Liver (tissue), 10 donors: Measurements from ENCODE around the gene CPHXL. TPM values are rescaled to one million over a fixed set of nuclear protein-coding genes. Genes with fewer than 3 reads are reported as not detected.

Experiments
- DNase-seq: peaks from one replicate; pipeline ENCODE4 v3.0.0-alpha.2; 2017; ENCODE audit warnings: low spot score
- H3K27ac ChIP-seq, 2 donors: one replicate each; pipeline ENCODE4 v1.7.0; 2013; ENCODE audit warnings: inconsistent platforms in 2 of 2, low read length in 2 of 2, control low read depth in 1 of 2, low read depth in 1 of 2, mild to moderate bottlenecking in 1 of 2
- H3K27me3 ChIP-seq, 4 donors: one replicate each; pipeline versions ENCODE4 v1.6.1 to v1.7.0; 2013; ENCODE audit warnings: low read length in 3 of 4, inconsistent platforms in 1 of 4, mild to moderate bottlenecking in 1 of 4, moderate library complexity in 1 of 4; ENCODE audit not compliant: control insufficient read depth in 4 of 4, insufficient read depth in 4 of 4
- H3K36me3 ChIP-seq, 4 donors: one replicate each; pipeline versions ENCODE4 v1.6.1 to v1.7.0; 2013; ENCODE audit warnings: low read length in 3 of 4, mild to moderate bottlenecking in 3 of 4, low read depth in 1 of 4, moderate library complexity in 1 of 4; ENCODE audit not compliant: control insufficient read depth in 4 of 4, insufficient read depth in 3 of 4
- H3K4me1 ChIP-seq, 4 donors: one replicate each; pipeline versions ENCODE4 v1.6.1 to v1.7.0; 2013; ENCODE audit warnings: low read length in 3 of 4, mild to moderate bottlenecking in 3 of 4, moderate library complexity in 1 of 4; ENCODE audit not compliant: control insufficient read depth in 4 of 4, insufficient read depth in 4 of 4
- H3K4me3 ChIP-seq, 3 donors: one replicate each; pipeline versions ENCODE4 v1.6.1 to v1.7.0; 2013; ENCODE audit warnings: low read length in 3 of 3, control low read depth in 1 of 3, low read depth in 1 of 3, mild to moderate bottlenecking in 1 of 3
- H3K9ac ChIP-seq, 2 donors: one replicate each; pipeline ENCODE4 v1.7.0; 2013; ENCODE audit warnings: low read length in 2 of 2, mild to moderate bottlenecking in 2 of 2, moderate library complexity in 2 of 2, control low read depth in 1 of 2, low read depth in 1 of 2
- H3K9me3 ChIP-seq, 4 donors: one replicate each; pipeline versions ENCODE4 v1.6.1 to v1.7.0; 2013; ENCODE audit warnings: low read length in 3 of 4; ENCODE audit not compliant: control insufficient read depth in 4 of 4
- EGR1 ChIP-seq, 2 donors: IDR thresholded peaks; 2 replicates each; pipeline ENCODE4 v1.6.1; 2016 to 2018; ENCODE audit warnings: antibody characterized with exemption in 2 of 2, low read depth in 2 of 2
- FOXA1 ChIP-seq: IDR thresholded peaks from 2 replicates; pipeline ENCODE4 v1.6.1; 2016; ENCODE audit warnings: antibody characterized with exemption
- FOXA2 ChIP-seq: IDR thresholded peaks from 2 replicates; pipeline ENCODE4 v1.6.1; 2016; ENCODE audit warnings: antibody characterized with exemption
- HNF4G ChIP-seq: IDR thresholded peaks from 2 replicates; pipeline ENCODE4 v1.6.1; 2016; ENCODE audit warnings: antibody characterized with exemption
- JUND ChIP-seq, 2 donors: IDR thresholded peaks; 2 replicates each; pipeline ENCODE4 v1.6.1; 2016; ENCODE audit warnings: antibody characterized with exemption in 2 of 2
- RAD21 ChIP-seq, 2 donors: IDR thresholded peaks; 2 replicates each; pipeline ENCODE4 v1.6.1; 2016; ENCODE audit warnings: antibody characterized with exemption in 2 of 2, mild to moderate bottlenecking in 2 of 2
- REST ChIP-seq: IDR thresholded peaks from 2 replicates; pipeline ENCODE4 v1.6.1; 2016; ENCODE audit warnings: antibody characterized with exemption, mild to moderate bottlenecking
- RXRA ChIP-seq, 2 donors: IDR thresholded peaks; 2 replicates each; pipeline ENCODE4 v1.6.1; 2017 to 2018; ENCODE audit warnings: antibody characterized with exemption in 2 of 2, mild to moderate bottlenecking in 1 of 2
- SP1 ChIP-seq: IDR thresholded peaks from 2 replicates; pipeline ENCODE4 v1.6.1; 2018; ENCODE audit warnings: antibody characterized with exemption, mild to moderate bottlenecking
- YY1 ChIP-seq: IDR thresholded peaks from 2 replicates; pipeline ENCODE4 v1.6.1; 2016; ENCODE audit warnings: antibody characterized with exemption, mild to moderate bottlenecking
- WGBS: extraction: QIAGEN DNeasy Blood & Tissue Kit; methylation state at CpG from one replicate; pipeline ENCODE4 v1.1.7; 2013; 5-methylcytosine and 5-hydroxymethylcytosine counted together
- polyA plus RNA-seq, 2 donors: library from polyadenylated mRNA; stranded (reverse) in 1 of 2; unstranded in 1 of 2; fragments of 200-250 nt in 1 of 2; fragments of >200 nt in 1 of 2; fragmentation: Nextera tagmentation in 1 of 2; extraction: Ambion mirVana in 1 of 2; gene quantifications; one replicate each; pipeline versions ENCODE4 v1.2.1 to v1.2.3, GENCODE V29; 2013 to 2015
- small RNA-seq: library from RNA; depleted of rRNA; stranded (forward); fragments of <200 nt; gene quantifications from one replicate; pipeline ENCODE3, GENCODE V24; 2014
- total RNA-seq, 2 donors: library from RNA; depleted of rRNA; stranded (reverse); fragments of >200 nt; gene quantifications; one replicate each; pipeline ENCODE4 v1.2.3, GENCODE V29; 2014
- TF ChIP-seq, protein P1 (sequence below): IDR thresholded peaks from 2 replicates; pipeline ENCODE4 v1.6.1; 2016; ENCODE audit warnings: antibody characterized with exemption
- TF ChIP-seq, protein P2 (sequence below): IDR thresholded peaks from 2 replicates; pipeline ENCODE4 v1.6.1; 2016; ENCODE audit warnings: antibody characterized with exemption
- donor health status: healthy.
- donor health status: healthy.
- donor health status: healthy.
- donor health status: healthy.
- donor health status: healthy.

Gene CPHXL
- total and polyA plus RNA-seq, 4 donors: not detected

DNA sequence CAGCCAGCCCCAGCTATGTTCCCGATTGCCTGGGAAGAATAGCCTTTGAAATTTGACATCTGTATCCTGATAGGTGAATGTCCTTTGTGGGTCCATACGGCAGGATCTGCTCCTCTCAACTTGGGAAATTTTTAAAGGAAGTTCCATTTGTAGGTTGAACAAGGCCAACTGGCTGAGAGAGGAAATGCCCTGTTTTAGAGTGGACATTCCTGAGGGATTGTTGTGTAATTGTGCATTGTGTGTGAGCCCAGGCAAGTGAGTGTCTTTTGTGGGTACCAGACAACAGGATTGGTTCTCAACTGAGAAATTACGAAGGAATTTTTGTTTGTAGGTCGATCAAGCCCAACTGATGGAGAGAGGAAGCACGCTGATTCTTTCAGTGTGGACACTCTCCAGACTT, 46.9 kb downstream of the CPHXL start:
- Histone ChIP-seq H3K27me3 (no peaks in the 10 kb centered on the region), H3K27ac (no peak overlapping the region), H3K9ac (no peak overlapping the region), H3K4me3 (no peak overlapping the region), H3K36me3 (no peaks in the 10 kb centered on the region), H3K4me1 (no peaks in the 10 kb centered on the region), H3K9me3 (no peaks in the 10 kb centered on the region)
- TF ChIP-seq FOXA1: no peak
- no peak for TF ChIP-seq RXRA (IDR thresholded peaks at IDR 0.05)
- no peak for TF ChIP-seq YY1
- TF ChIP-seq EGR1 (IDR thresholded peaks at IDR 0.05; ENCODE audit: low read depth in 2 of 2): no peak
- TF ChIP-seq SP1: no peak
- TF ChIP-seq RAD21 (IDR thresholded peaks at IDR 0.05): no peak
- 87% methylated on average over 5 of the region's 5 CpGs for WGBS
- no peak for DNase-seq

GRCh38 chr16:75676909-75677308, 49.4 kb downstream of the CPHXL start, which contains the start of gene CPHXL2:
Gene CPHXL2 (minus strand): TSS chr16:75677009. CDS start chr16:75676999, 10 bp downstream.
- Histone ChIP-seq H3K36me3 (no peaks in the 10 kb centered on the region), H3K27me3 (no peaks in the 10 kb centered on the region), H3K9ac (no peak within 1 kb of the TSS), H3K4me3 (no peak within 1 kb of the TSS), H3K27ac (no peak within 1 kb of the TSS), H3K4me1 (no peaks in the 10 kb centered on the region), H3K9me3 (no peaks in the 10 kb centered on the region)
- 95% methylated on average over 4 of the region's 4 CpGs for WGBS
- TF ChIP-seq REST: no peak
- no peak for TF ChIP-seq FOXA2
- TF ChIP-seq, protein P1, sequence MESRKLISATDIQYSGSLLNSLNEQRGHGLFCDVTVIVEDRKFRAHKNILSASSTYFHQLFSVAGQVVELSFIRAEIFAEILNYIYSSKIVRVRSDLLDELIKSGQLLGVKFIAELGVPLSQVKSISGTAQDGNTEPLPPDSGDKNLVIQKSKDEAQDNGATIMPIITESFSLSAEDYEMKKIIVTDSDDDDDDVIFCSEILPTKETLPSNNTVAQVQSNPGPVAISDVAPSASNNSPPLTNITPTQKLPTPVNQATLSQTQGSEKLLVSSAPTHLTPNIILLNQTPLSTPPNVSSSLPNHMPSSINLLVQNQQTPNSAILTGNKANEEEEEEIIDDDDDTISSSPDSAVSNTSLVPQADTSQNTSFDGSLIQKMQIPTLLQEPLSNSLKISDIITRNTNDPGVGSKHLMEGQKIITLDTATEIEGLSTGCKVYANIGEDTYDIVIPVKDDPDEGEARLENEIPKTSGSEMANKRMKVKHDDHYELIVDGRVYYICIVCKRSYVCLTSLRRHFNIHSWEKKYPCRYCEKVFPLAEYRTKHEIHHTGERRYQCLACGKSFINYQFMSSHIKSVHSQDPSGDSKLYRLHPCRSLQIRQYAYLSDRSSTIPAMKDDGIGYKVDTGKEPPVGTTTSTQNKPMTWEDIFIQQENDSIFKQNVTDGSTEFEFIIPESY: no peak
- no peak for TF ChIP-seq JUND (IDR thresholded peaks at IDR 0.05)
- TF ChIP-seq FOXA1: no peak
- no peak for TF ChIP-seq YY1
- DNase-seq: no peak

DNA sequence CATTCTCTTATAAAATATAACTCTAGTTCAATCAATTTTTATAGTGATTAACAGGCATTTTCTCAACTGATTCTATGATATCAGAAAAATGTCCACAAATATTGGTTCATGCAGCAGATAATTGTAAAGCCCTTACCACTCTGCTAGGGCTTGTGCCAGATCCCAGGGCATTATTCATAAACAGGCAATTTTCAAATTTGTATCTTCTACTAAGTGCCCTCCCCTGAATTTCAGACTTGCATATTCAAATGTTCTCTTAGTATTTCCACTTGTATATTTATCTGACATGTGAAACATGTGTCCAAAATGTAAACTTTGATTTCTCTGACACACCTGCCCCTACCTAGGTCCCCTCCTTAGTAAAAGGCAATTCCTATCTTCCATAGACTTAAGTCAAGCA, 58.8 kb downstream of the CPHXL start:
- H3K4me1 ChIP-seq: no peaks in the 10 kb centered on the region
- no peak overlapping the region for H3K4me3 ChIP-seq
- TF ChIP-seq JUND (IDR thresholded peaks at IDR 0.05) (no peak), HNF4G (no peak)
- TF ChIP-seq, protein P2, sequence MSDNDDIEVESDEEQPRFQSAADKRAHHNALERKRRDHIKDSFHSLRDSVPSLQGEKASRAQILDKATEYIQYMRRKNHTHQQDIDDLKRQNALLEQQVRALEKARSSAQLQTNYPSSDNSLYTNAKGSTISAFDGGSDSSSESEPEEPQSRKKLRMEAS: no peak
- H3K36me3 ChIP-seq: no peaks in the 10 kb centered on the region
- no peaks in the 10 kb centered on the region for H3K27me3 ChIP-seq
- H3K9ac ChIP-seq: no peak overlapping the region
- H3K9me3 ChIP-seq: no peaks in the 10 kb centered on the region
- DNase-seq: no peak
- H3K27ac ChIP-seq: no peak overlapping the region

Small RNA genes lying within 50 kb of the gene (small RNA-seq; reads per million reads assigned to genes)
- not detected for gene RN7SL520P

Other genes with a start within 250 kb of the CPHXL start
- under 1 TPM; under 0.01 to 0.17 TPM for gene CHST6, start 231.0 kb downstream of the CPHXL start, total RNA-seq
- gene CHST6, start 231.0 kb downstream of the CPHXL start, polyA plus RNA-seq: not detected
- gene CHST5, start 190.4 kb downstream of the CPHXL start, total RNA-seq: not detected
- gene CHST5, start 190.4 kb downstream of the CPHXL start, polyA plus RNA-seq: not detected
- gene TMEM231, start 170.2 kb downstream of the CPHXL start, total RNA-seq: 1 to 10 TPM; 2.0 to 2.1 TPM
- 1 to 10 TPM in 1 of 2 donors, under 1 TPM in 1; 0.60 to 1.9 TPM for gene TMEM231, start 170.2 kb downstream of the CPHXL start, polyA plus RNA-seq
- 10 to 100 TPM; 26.5 to 56.9 TPM for gene GABARAPL2, start 160.1 kb downstream of the CPHXL start, total RNA-seq
- 100 to 1,000 TPM in 1 of 2 donors, 10 to 100 TPM in 1; 66.1 to 123 TPM for gene GABARAPL2, start 160.1 kb downstream of the CPHXL start, polyA plus RNA-seq
- gene ADAT1, start 103.2 kb downstream of the CPHXL start, total RNA-seq: 10 to 100 TPM; 22.6 to 42.3 TPM
- 10 to 100 TPM; 13.2 to 14.3 TPM for gene ADAT1, start 103.2 kb downstream of the CPHXL start, polyA plus RNA-seq
- gene KARS1, start 78.8 kb downstream of the CPHXL start, total RNA-seq: 10 to 100 TPM; 54.6 to 65.5 TPM
- 10 to 100 TPM; 47.3 to 49.9 TPM for gene KARS1, start 78.8 kb downstream of the CPHXL start, polyA plus RNA-seq
- gene TERF2IP, start 78.7 kb downstream of the CPHXL start, total RNA-seq: 10 to 100 TPM; 23.7 to 69.5 TPM
- gene TERF2IP, start 78.7 kb downstream of the CPHXL start, polyA plus RNA-seq: 10 to 100 TPM; 21.7 to 22.8 TPM
- gene CPHXL2, start 49.5 kb downstream of the CPHXL start, total RNA-seq: not detected
- gene CPHXL2, start 49.5 kb downstream of the CPHXL start, polyA plus RNA-seq: not detected
- under 1 TPM in 1 of 2 donors, not detected in 1; 0.42 TPM for gene DUXB, start 25.0 kb downstream of the CPHXL start, total RNA-seq
- gene DUXB, start 25.0 kb downstream of the CPHXL start, polyA plus RNA-seq: not detected